CD4-positive, alpha-beta memory T cell (primary cell): ENCODE results near the gene CRTAC1. TPM values are rescaled to one million over a fixed set of nuclear protein-coding genes. Genes with fewer than 3 reads are reported as not detected.

ENCODE experiments used
- CTCF ChIA-PET: fragments of 350-600 bp; sonication (Branson Sonifier 250); formaldehyde crosslinking; loops from one replicate; lab custom pipeline; 2021; ENCODE audit warnings: inconsistent platforms; ENCODE audit not compliant: partially characterized antibody; lab: Charles Lee
- POLR2A ChIA-PET: fragments of 350-600 bp; sonication (Branson Sonifier 250); formaldehyde crosslinking; loops from one replicate; lab custom pipeline; 2021; ENCODE audit not compliant: partially characterized antibody; lab: Charles Lee
- DNase-seq, 5 donors: peaks; one replicate each; pipeline versions ENCODE4 v3.0.0 to v3.0.0-alpha.2; 2020 to 2022; ENCODE audit warnings: mixed read lengths in 1 of 5
- H3K27ac ChIP-seq: one replicate; pipeline ENCODE4 v1.7.0; 2013; ENCODE audit warnings: low read depth, low read length
- H3K27me3 ChIP-seq: 2 replicates; pipeline ENCODE4 v1.7.0; 2013; ENCODE audit warnings: mild to moderate bottlenecking, low read length, moderate library complexity; ENCODE audit not compliant: insufficient read depth
- H3K36me3 ChIP-seq: 2 replicates; pipeline ENCODE4 v1.7.0; 2013; ENCODE audit warnings: mild to moderate bottlenecking, low read length, moderate library complexity; ENCODE audit not compliant: insufficient read depth
- H3K4me1 ChIP-seq: 2 replicates; pipeline ENCODE4 v1.7.0; 2013; ENCODE audit warnings: mild to moderate bottlenecking, low read length, moderate library complexity; ENCODE audit not compliant: insufficient read depth
- H3K4me3 ChIP-seq, 2 donors: one replicate each; pipeline ENCODE4 v1.7.0; 2013; ENCODE audit warnings: low read length in 2 of 2, mild to moderate bottlenecking in 1 of 2
- H3K9me3 ChIP-seq, 2 donors: one replicate each; pipeline ENCODE4 v1.7.0; 2013; ENCODE audit warnings: low read length in 2 of 2, control low read depth in 1 of 2; ENCODE audit not compliant: control insufficient read depth in 1 of 2
- H3K27ac Mint-ChIP-seq, 7 donors: one replicate each; pipeline ENCODE4 v1.8.0; 2020 to 2021; ENCODE audit warnings: mixed read lengths in 7 of 7, mild to moderate bottlenecking in 6 of 7, inconsistent platforms in 3 of 7, moderate library complexity in 3 of 7
- H3K27me3 Mint-ChIP-seq, 2 donors: one replicate each; pipeline ENCODE4 v1.8.0; 2020 to 2021; ENCODE audit warnings: mixed read lengths in 2 of 2
- H3K36me3 Mint-ChIP-seq, 2 donors: one replicate each; pipeline ENCODE4 v1.8.0; 2020 to 2021; ENCODE audit warnings: mixed read lengths in 2 of 2, inconsistent platforms in 1 of 2, mild to moderate bottlenecking in 1 of 2
- H3K4me1 Mint-ChIP-seq, 4 donors: one replicate each; pipeline ENCODE4 v1.8.0; 2020 to 2021; ENCODE audit warnings: mixed read lengths in 4 of 4, mild to moderate bottlenecking in 1 of 4
- H3K4me3 Mint-ChIP-seq, 8 donors: one replicate each; pipeline ENCODE4 v1.8.0; 2020 to 2021; ENCODE audit warnings: mixed read lengths in 8 of 8, mild to moderate bottlenecking in 7 of 8, moderate library complexity in 6 of 8, inconsistent platforms in 3 of 8
- H3K9me3 Mint-ChIP-seq, 8 donors: one replicate each; pipeline ENCODE4 v1.8.0; 2020 to 2021; ENCODE audit warnings: mixed read lengths in 8 of 8, mild to moderate bottlenecking in 5 of 8, inconsistent platforms in 3 of 8, moderate library complexity in 1 of 8
- intact Hi-C: fragments of 100-400 bp; cut with micrococcal nuclease; formaldehyde crosslinking; loops from one replicate; pipeline ENCODE4 v1.15.1; 2023
- polyA plus RNA-seq, 2 donors: library from polyadenylated mRNA; unstranded; fragments of 300-500 nt; fragmentation: Illumina TruSeq; gene quantifications; one replicate each; pipeline ENCODE4 v1.2.3, GENCODE V29; 2021
- total RNA-seq, 2 experiments: library from RNA; stranded (reverse); gene quantifications; one replicate each; pipeline ENCODE4 v1.2.3, GENCODE V29; 2021

CRTAC1 gene
- total and polyA plus RNA-seq, 4 experiments from 2014 or later: not detected

GRCh38 chr10:98000346-98000745 is 30.1 kb downstream of the CRTAC1 start:
- peaks cover 1 to 6% of the 10 kb centered on the region in 2 donors for H3K27me3 Mint-ChIP-seq
- no peak overlapping the region for H3K27ac Mint-ChIP-seq
- peaks cover 0 to 10% (median 5%) of the 10 kb centered on the region in 8 donors for H3K9me3 Mint-ChIP-seq
- Histone ChIP-seq H3K27ac (no peak overlapping the region), H3K4me3 (no peak overlapping the region), H3K36me3 (no peaks in the 10 kb centered on the region), H3K9me3 (no peaks in the 10 kb centered on the region), H3K27me3 (no peaks in the 10 kb centered on the region), H3K4me1 (no peaks in the 10 kb centered on the region)
- ChIA-PET POLR2A (no interaction called here), CTCF (interaction anchor here (1.4 kb wide), 1 partner anchor 27 kb away, joined by 4 read pairs; no protein-coding TSS in a partner anchor)
- H3K4me1 Mint-ChIP-seq: no peaks in the 10 kb centered on the region
- no peak for DNase-seq
- peaks cover 0 to 5% of the 10 kb centered on the region in 2 donors for H3K36me3 Mint-ChIP-seq
- intact Hi-C loops: no loop called here
- H3K4me3 Mint-ChIP-seq: no peak overlapping the region

GRCh38 chr10:97999923-98000248 is 30.5 kb downstream of the CRTAC1 start:
- no peak overlapping the region for H3K27ac Mint-ChIP-seq
- DNase-seq: no peak
- Histone ChIP-seq H3K27ac (no peak overlapping the region), H3K27me3 (no peaks in the 10 kb centered on the region), H3K36me3 (no peaks in the 10 kb centered on the region), H3K9me3 (no peaks in the 10 kb centered on the region), H3K4me1 (no peaks in the 10 kb centered on the region), H3K4me3 (no peak overlapping the region)
- H3K36me3 Mint-ChIP-seq: peaks cover 0 to 5% of the 10 kb centered on the region in 2 donors
- ChIA-PET CTCF (interaction anchor here (1.4 kb wide), 1 partner anchor 28 kb away, joined by 4 read pairs; no protein-coding TSS in a partner anchor), POLR2A (no interaction called here)
- H3K4me3 Mint-ChIP-seq: no peak overlapping the region
- peaks cover 1 to 6% of the 10 kb centered on the region in 2 donors for H3K27me3 Mint-ChIP-seq
- intact Hi-C loops: no loop called here
- H3K4me1 Mint-ChIP-seq: no peaks in the 10 kb centered on the region
- peaks cover 0 to 10% (median 5%) of the 10 kb centered on the region in 8 donors for H3K9me3 Mint-ChIP-seq

- Mint-ChIP-seq H3K27me3 (peaks cover 3% of the 10 kb centered on the region in 2 donors), H3K27ac (no peak overlapping the region), H3K9me3 (peaks cover 0 to 10% (median 5%) of the 10 kb centered on the region in 8 donors), H3K36me3 (peaks cover 0 to 5% of the 10 kb centered on the region in 2 donors), H3K4me1 (no peaks in the 10 kb centered on the region), H3K4me3 (no peak overlapping the region)
- Histone ChIP-seq H3K4me3 (no peak overlapping the region), H3K27ac (no peak overlapping the region), H3K9me3 (no peaks in the 10 kb centered on the region), H3K27me3 (no peaks in the 10 kb centered on the region), H3K36me3 (no peaks in the 10 kb centered on the region), H3K4me1 (no peaks in the 10 kb centered on the region)
- DNase-seq: no peak
- CTCF ChIA-PET: interaction anchor here (1.4 kb wide), 1 partner anchor 28 kb away, joined by 4 read pairs; no protein-coding TSS in a partner anchor
- intact Hi-C loops: no loop called here
- POLR2A ChIA-PET: no interaction called here
These were observed 31.1 kb downstream of the CRTAC1 start for GRCh38 chr10:97999066-97999922.

- intact Hi-C loops: no loop called here
- peaks cover 12 to 19% of the 10 kb centered on the region in 2 donors for H3K27me3 Mint-ChIP-seq
- Histone ChIP-seq H3K9me3 (no peaks in the 10 kb centered on the region), H3K4me1 (no peaks in the 10 kb centered on the region), H3K27ac (no peak overlapping the region), H3K36me3 (no peaks in the 10 kb centered on the region), H3K4me3 (no peak overlapping the region), H3K27me3 (peaks cover 4% of the 10 kb centered on the region)
- no peak for DNase-seq
- CTCF ChIA-PET: no interaction called here
- H3K9me3 Mint-ChIP-seq: peaks cover 0 to 1% (median 0%) of the 10 kb centered on the region in 8 donors
- H3K4me1 Mint-ChIP-seq: no peaks in the 10 kb centered on the region
- POLR2A ChIA-PET: no interaction called here
- H3K4me3 Mint-ChIP-seq: no peak overlapping the region
- no peaks in the 10 kb centered on the region for H3K36me3 Mint-ChIP-seq
- no peak overlapping the region for H3K27ac Mint-ChIP-seq
These were observed 38.5 kb downstream of the CRTAC1 start for GRCh38 chr10:97991871-97992270.

GRCh38 chr10:97981816-97982215 is 48.6 kb downstream of the CRTAC1 start:
- Mint-ChIP-seq H3K9me3 (no peaks in the 10 kb centered on the region), H3K36me3 (no peaks in the 10 kb centered on the region), H3K4me1 (no peaks in the 10 kb centered on the region), H3K27me3 (peaks cover 36 to 54% of the 10 kb centered on the region in 2 donors), H3K4me3 (no peak overlapping the region), H3K27ac (no peak overlapping the region)
- Histone ChIP-seq H3K4me1 (no peaks in the 10 kb centered on the region), H3K9me3 (no peaks in the 10 kb centered on the region), H3K27ac (no peak overlapping the region), H3K36me3 (no peaks in the 10 kb centered on the region), H3K27me3 (no peaks in the 10 kb centered on the region), H3K4me3 (no peak overlapping the region)
- no peak for DNase-seq
- ChIA-PET CTCF (no interaction called here), POLR2A (no interaction called here)
- intact Hi-C loops: no loop called here

GRCh38 chr10:97977673-97978072 is 52.7 kb downstream of the CRTAC1 start:
- Mint-ChIP-seq H3K4me3 (no peak overlapping the region), H3K9me3 (peaks cover 0 to 1% (median 0%) of the 10 kb centered on the region in 8 donors), H3K27ac (no peak overlapping the region), H3K4me1 (no peaks in the 10 kb centered on the region), H3K36me3 (no peaks in the 10 kb centered on the region), H3K27me3 (peaks cover 46 to 62% of the 10 kb centered on the region in 2 donors)
- ChIA-PET CTCF (interaction anchor here (1.6 kb wide), 1 partner anchor 9 kb away, joined by 4 read pairs; no protein-coding TSS in a partner anchor), POLR2A (no interaction called here)
- Histone ChIP-seq H3K27me3 (peaks cover 5% of the 10 kb centered on the region), H3K4me1 (no peaks in the 10 kb centered on the region), H3K9me3 (no peaks in the 10 kb centered on the region), H3K36me3 (no peaks in the 10 kb centered on the region), H3K27ac (no peak overlapping the region), H3K4me3 (no peak overlapping the region)
- intact Hi-C loops: no loop called here
- DNase-seq: no peak

GRCh38 chr10:97975598-97975997 is 54.8 kb downstream of the CRTAC1 start:
- Mint-ChIP-seq H3K27ac (no peak overlapping the region), H3K4me3 (no peak overlapping the region), H3K4me1 (no peaks in the 10 kb centered on the region), H3K27me3 (peaks cover 53 to 61% of the 10 kb centered on the region in 2 donors), H3K36me3 (no peaks in the 10 kb centered on the region), H3K9me3 (peaks cover 0 to 3% (median 0%) of the 10 kb centered on the region in 8 donors)
- Histone ChIP-seq H3K36me3 (no peaks in the 10 kb centered on the region), H3K9me3 (no peaks in the 10 kb centered on the region), H3K27ac (no peak overlapping the region), H3K4me3 (no peak overlapping the region), H3K4me1 (no peaks in the 10 kb centered on the region), H3K27me3 (peaks cover 5% of the 10 kb centered on the region)
- DNase-seq: no peak
- ChIA-PET POLR2A (no interaction called here), CTCF (interaction anchor here (1.2 kb wide), 1 partner anchor 53 kb away, joined by 3 read pairs; no protein-coding TSS in a partner anchor)
- intact Hi-C loops: no loop called here
